Activated gamma-delta T cell (primary cell): ENCODE measurements around the gene ITGAV.

ENCODE experiments used
- DNase-seq: peaks from one replicate; lab custom pipeline; 2025; lab: John Stamatoyannopoulos, UW

ITGAV gene

GRCh38 chr2:186669146-186669545 is 79.3 kb downstream of the ITGAV start:
- DNase-seq: no peak

- no peak for DNase-seq
These were observed 81.0 kb downstream of the ITGAV start for GRCh38 chr2:186670831-186671230.

GRCh38 chr2:186675380-186675779 is 85.5 kb downstream of the ITGAV start:
- DNase-seq: no peak

GRCh38 chr2:186683341-186683740 is 93.5 kb downstream of the ITGAV start:
- no peak for DNase-seq

- DNase-seq: no peak
These were observed 98.0 kb downstream of the ITGAV start for GRCh38 chr2:186687807-186688211.

- no peak for DNase-seq
These were observed 99.0 kb downstream of the ITGAV start for GRCh38 chr2:186688813-186689212.

GRCh38 chr2:186690786-186691185 is 100.9 kb downstream of the ITGAV start:
- DNase-seq: no peak

- DNase-seq: no peak
These were observed 101.4 kb downstream of the ITGAV start for GRCh38 chr2:186691231-186691630.

- no peak for DNase-seq
These were observed 102.0 kb downstream of the ITGAV start for GRCh38 chr2:186691900-186692299.

- DNase-seq: no peak
These were observed 103.6 kb downstream of the ITGAV start for GRCh38 chr2:186693446-186693832.

GRCh38 chr2:186695081-186695756 is 105.4 kb downstream of the ITGAV start:
- no peak for DNase-seq

GRCh38 chr2:186696290-186696689 is 106.4 kb downstream of the ITGAV start:
- no peak for DNase-seq

- no peak for DNase-seq
These were observed 106.9 kb downstream of the ITGAV start for GRCh38 chr2:186696804-186697203.

- DNase-seq: no peak
These were observed 107.7 kb downstream of the ITGAV start for GRCh38 chr2:186697536-186697935.

GRCh38 chr2:186699742-186700141 is 109.9 kb downstream of the ITGAV start:
- DNase-seq: no peak

- DNase-seq: no peak
These were observed 112.2 kb downstream of the ITGAV start for GRCh38 chr2:186702006-186702405.

GRCh38 chr2:186702501-186702900 is 112.6 kb downstream of the ITGAV start:
- no peak for DNase-seq

GRCh38 chr2:186704897-186705296 is 115.0 kb downstream of the ITGAV start:
- no peak for DNase-seq

GRCh38 chr2:186709529-186710450 is 119.9 kb downstream of the ITGAV start:
- no peak for DNase-seq

- no peak for DNase-seq
These were observed 123.8 kb downstream of the ITGAV start for GRCh38 chr2:186713691-186714090.

- no peak for DNase-seq
These were observed 124.8 kb downstream of the ITGAV start for GRCh38 chr2:186714611-186715010.

- DNase-seq: no peak
These were observed 126.1 kb downstream of the ITGAV start for GRCh38 chr2:186716004-186716403.

- no peak for DNase-seq
These were observed 127.0 kb downstream of the ITGAV start for GRCh38 chr2:186716899-186717298.
